Measurements from ENCODE around the gene RBPMS2. TPM values are rescaled to one million over a fixed set of nuclear protein-coding genes. Genes with fewer than 3 reads are reported as not detected.

The RBPMS2 gene
- total and polyA plus RNA-seq, 2 donors (not counting 1 experiment from before 2014, with no cell fraction given): 0.18 TPM; not detected in 1

- H2AFZ ChIP-seq (ENCODE audit: low read length): no peak overlapping the region
- peak overlapping the region; percentile 59 for H3K4me2 ChIP-seq (ENCODE audit: extremely low read depth, insufficient read depth, low read length)
- H4K20me1 ChIP-seq (ENCODE audit: control insufficient read depth, extremely low read depth, insufficient read depth, low read length): no peaks in the 10 kb centered on the region
- no peaks in the 10 kb centered on the region for H3K36me3 ChIP-seq (ENCODE audit: control insufficient read depth, insufficient read depth, low read length)
- H3K27ac ChIP-seq (ENCODE audit: insufficient read depth, low read length): no peak overlapping the region
- H3K79me2 ChIP-seq (ENCODE audit: control insufficient read depth, insufficient read depth, low read length): no peaks in the 10 kb centered on the region
- H3K9ac ChIP-seq (ENCODE audit: insufficient read depth, low read length): peak overlapping the region; percentile 7
- no peaks in the 10 kb centered on the region for H3K4me1 ChIP-seq (ENCODE audit: control insufficient read depth, extremely low read depth, insufficient read depth, low read length)
- peaks cover 10% of the 10 kb centered on the region for H3K27me3 ChIP-seq (ENCODE audit: control insufficient read depth, insufficient read depth, low read length)
- TF ChIP-seq EZH2 (IDR thresholded peaks at IDR 0.05; ENCODE audit: low read length, missing control alignments) (no peak), CTCF (conservative IDR thresholded peaks at IDR 0.05 in 1 of 2, IDR thresholded peaks at IDR 0.05 in 1 of 2; ENCODE audit: low read depth in 1 of 2, low read length in 2 of 2) (no peak)
- DNase-seq (ENCODE audit: low read depth in 2 of 2): peak in 1 of 2 donors; percentile 14
- no peaks in the 10 kb centered on the region for H3K9me3 ChIP-seq (ENCODE audit: control insufficient read depth, insufficient read depth, low read depth, low read length)
- peak overlapping the region in 2 of 4 experiments; percentile 38 to 46 for H3K4me3 ChIP-seq (replicated peaks in 1 of 4; ENCODE audit: control extremely low read depth in 1 of 4, insufficient read depth in 1 of 4, low read depth in 3 of 4, low read length in 4 of 4)
Observed at GRCh38 chr15:64774629-64775493, 528 bp downstream of the RBPMS2 start.

GRCh38 chr15:64774037-64774628, 1.3 kb downstream of the RBPMS2 start:
- H3K4me1 ChIP-seq (ENCODE audit: control insufficient read depth, extremely low read depth, insufficient read depth, low read length): no peaks in the 10 kb centered on the region
- H3K79me2 ChIP-seq (ENCODE audit: control insufficient read depth, insufficient read depth, low read length): no peaks in the 10 kb centered on the region
- no peaks in the 10 kb centered on the region for H3K9me3 ChIP-seq (ENCODE audit: control insufficient read depth, insufficient read depth, low read depth, low read length)
- H3K27ac ChIP-seq (ENCODE audit: insufficient read depth, low read length): no peak overlapping the region
- H3K27me3 ChIP-seq (ENCODE audit: control insufficient read depth, insufficient read depth, low read length): peaks cover 10% of the 10 kb centered on the region
- no peak overlapping the region for H3K9ac ChIP-seq (ENCODE audit: insufficient read depth, low read length)
- peak overlapping the region; percentile 35 for H3K4me2 ChIP-seq (ENCODE audit: extremely low read depth, insufficient read depth, low read length)
- H4K20me1 ChIP-seq (ENCODE audit: control insufficient read depth, extremely low read depth, insufficient read depth, low read length): no peaks in the 10 kb centered on the region
- DNase-seq (ENCODE audit: low read depth in 2 of 2): no peak
- H3K4me3 ChIP-seq (replicated peaks in 1 of 4; ENCODE audit: control extremely low read depth in 1 of 4, insufficient read depth in 1 of 4, low read depth in 3 of 4, low read length in 4 of 4): peak overlapping the region in 1 of 4 experiments; percentile 25
- no peak for TF ChIP-seq CTCF (conservative IDR thresholded peaks at IDR 0.05 in 1 of 2, IDR thresholded peaks at IDR 0.05 in 1 of 2; ENCODE audit: low read depth in 1 of 2, low read length in 2 of 2)
- no peak for TF ChIP-seq EZH2 (IDR thresholded peaks at IDR 0.05; ENCODE audit: low read length, missing control alignments)
- no peak overlapping the region for H2AFZ ChIP-seq (ENCODE audit: low read length)
- H3K36me3 ChIP-seq (ENCODE audit: control insufficient read depth, insufficient read depth, low read length): no peaks in the 10 kb centered on the region

GRCh38 chr15:64773606-64774005, 1.8 kb downstream of the RBPMS2 start:
- DNase-seq (ENCODE audit: low read depth in 2 of 2): no peak
- H3K36me3 ChIP-seq (ENCODE audit: control insufficient read depth, insufficient read depth, low read length): no peaks in the 10 kb centered on the region
- H3K4me2 ChIP-seq (ENCODE audit: extremely low read depth, insufficient read depth, low read length): no peak overlapping the region
- no peaks in the 10 kb centered on the region for H3K79me2 ChIP-seq (ENCODE audit: control insufficient read depth, insufficient read depth, low read length)
- H3K4me1 ChIP-seq (ENCODE audit: control insufficient read depth, extremely low read depth, insufficient read depth, low read length): no peaks in the 10 kb centered on the region
- H3K4me3 ChIP-seq (replicated peaks in 1 of 4; ENCODE audit: control extremely low read depth in 1 of 4, insufficient read depth in 1 of 4, low read depth in 3 of 4, low read length in 4 of 4): no peak overlapping the region
- no peak overlapping the region for H3K9ac ChIP-seq (ENCODE audit: insufficient read depth, low read length)
- TF ChIP-seq CTCF (conservative IDR thresholded peaks at IDR 0.05 in 1 of 2, IDR thresholded peaks at IDR 0.05 in 1 of 2; ENCODE audit: low read depth in 1 of 2, low read length in 2 of 2) (no peak), EZH2 (IDR thresholded peaks at IDR 0.05; ENCODE audit: low read length, missing control alignments) (no peak)
- H3K27me3 ChIP-seq (ENCODE audit: control insufficient read depth, insufficient read depth, low read length): peaks cover 10% of the 10 kb centered on the region
- no peaks in the 10 kb centered on the region for H3K9me3 ChIP-seq (ENCODE audit: control insufficient read depth, insufficient read depth, low read depth, low read length)
- no peak overlapping the region for H2AFZ ChIP-seq (ENCODE audit: low read length)
- no peak overlapping the region for H3K27ac ChIP-seq (ENCODE audit: insufficient read depth, low read length)
- H4K20me1 ChIP-seq (ENCODE audit: control insufficient read depth, extremely low read depth, insufficient read depth, low read length): no peaks in the 10 kb centered on the region
